Prostate gland (tissue), 2 donors: ENCODE measurements around the gene GPR32. TPM values are rescaled to one million over a fixed set of nuclear protein-coding genes. Genes with fewer than 3 reads are reported as not detected.
"Not testable (repeated sequence)": the region's sequence is repeated elsewhere in the genome, so short reads cannot be mapped to it uniquely, and the experiment has no call there.

Experiments
- DNase-seq: peaks from one replicate; pipeline ENCODE4 v3.0.0-alpha.2; 2019; ENCODE audit warnings: low spot score
- H3K27ac ChIP-seq, 2 donors: fragments of 200-600 bp; sonication (generic); 2 replicates each; pipeline ENCODE4 v1.5.1; 2017 to 2019
- H3K27me3 ChIP-seq: fragments of 200-600 bp; sonication (generic); replicated peaks from 2 replicates; pipeline ENCODE4 v1.5.1; 2019; ENCODE audit not compliant: insufficient read depth
- H3K36me3 ChIP-seq, 2 donors: fragments of 200-600 bp; sonication (generic); 1 replicate in 1 of 2; 2 replicates in 1 of 2; pipeline versions ENCODE4 v1.5.1 to v1.8.1; 2017 to 2019
- H3K4me1 ChIP-seq: fragments of 200-600 bp; sonication (generic); replicated peaks from 2 replicates; pipeline ENCODE4 v1.5.1; 2019
- H3K4me3 ChIP-seq, 2 donors: fragments of 200-600 bp; sonication (generic); 2 replicates each; pipeline ENCODE4 v1.5.1; 2017 to 2019
- H3K9me3 ChIP-seq: fragments of 200-600 bp; sonication (generic); 2 replicates; pipeline ENCODE4 v1.5.1; 2017
- POLR2A ChIP-seq: fragments of 450-650 bp; IDR thresholded peaks from one replicate; pipeline ENCODE4 v1.6.1; 2016; ENCODE audit warnings: antibody characterized with exemption, mild to moderate bottlenecking
- POLR2AphosphoS5 ChIP-seq: sonication (generic); formaldehyde crosslinking; IDR thresholded peaks from one replicate; pipeline ENCODE4 v1.6.1; 2017; ENCODE audit warnings: antibody characterized with exemption
- WGBS: methylation state at CpG from one replicate; pipeline ENCODE4 v1.1.5; 2018; 5-methylcytosine and 5-hydroxymethylcytosine counted together
- intact Hi-C: fragments of 100-400 bp; cut with DNase I; formaldehyde crosslinking; loops from one replicate; pipeline ENCODE4 v1.14.2; 2022
- total RNA-seq, 2 donors: library from RNA; depleted of rRNA; stranded (reverse); fragments of >200 nt; gene quantifications; one replicate each; pipeline ENCODE4 v1.1.0, GENCODE V29; 2016
- TF ChIP-seq, protein P1 (sequence below), 4 experiments: fragments of 200-600 bp in 2 of 4; fragments of 450-650 bp in 2 of 4; sonication (generic) in 2 of 4; IDR thresholded peaks; 1 replicate in 3 of 4; 2 replicates in 1 of 4; pipeline ENCODE4 v1.5.1; 2016 to 2019; ENCODE audit warnings: antibody characterized with exemption in 4 of 4, mild to moderate bottlenecking in 2 of 4, moderate library complexity in 2 of 4

GPR32 gene
- total RNA-seq, 2 donors from 2014 or later: not detected

DNA sequence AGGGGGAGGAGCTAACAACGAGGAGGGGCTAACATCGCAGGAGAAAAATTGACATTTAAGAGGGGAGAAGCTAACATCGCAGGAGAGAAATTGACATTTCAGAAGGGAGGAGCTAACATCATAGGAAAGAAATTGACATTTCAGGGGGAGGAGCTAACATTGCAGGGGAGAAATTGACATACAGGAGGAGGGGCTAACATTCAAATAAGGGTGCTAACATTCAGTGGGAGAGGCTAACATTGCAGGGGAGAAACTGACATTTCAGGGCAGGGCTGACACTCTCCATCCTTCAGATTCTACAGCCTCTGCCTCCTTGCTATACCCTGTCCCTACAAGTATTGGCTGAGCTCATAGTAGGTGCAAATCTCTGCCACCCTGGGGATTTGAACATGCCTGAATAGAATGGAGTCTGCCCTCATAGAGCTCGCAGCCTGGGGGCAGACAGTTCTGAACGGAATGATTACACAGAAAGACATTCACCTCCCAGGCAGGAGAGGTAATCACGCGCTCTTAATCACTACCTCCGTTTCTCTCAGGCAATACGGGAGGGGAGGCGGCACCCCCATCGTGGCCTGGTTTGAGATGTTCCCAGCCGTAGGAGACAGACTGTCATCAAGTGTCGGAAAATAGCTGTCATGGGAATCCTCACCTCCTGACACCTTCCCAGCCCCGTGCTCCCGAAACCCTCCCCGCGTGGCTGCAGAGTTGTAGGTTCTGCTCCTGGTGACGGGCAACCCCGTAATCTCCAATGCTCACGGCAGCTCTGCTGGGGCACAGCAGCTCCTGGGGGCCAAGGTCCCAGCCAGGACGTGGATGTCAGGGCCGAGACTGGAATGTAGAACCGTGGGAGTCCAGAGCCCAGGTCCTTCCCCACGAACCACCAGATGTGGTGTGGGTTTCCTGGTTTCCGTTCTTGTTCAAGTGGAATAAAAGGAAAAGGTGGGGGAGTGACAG is 9.5 kb downstream of the GPR32 start:
- intact Hi-C loops: loop anchor here (5.0 kb wide), 1 partner anchor 242 kb away; no protein-coding TSS in a partner anchor
- TF ChIP-seq POLR2A (no peak), POLR2AphosphoS5 (no peak)
- TF ChIP-seq, protein P1, sequence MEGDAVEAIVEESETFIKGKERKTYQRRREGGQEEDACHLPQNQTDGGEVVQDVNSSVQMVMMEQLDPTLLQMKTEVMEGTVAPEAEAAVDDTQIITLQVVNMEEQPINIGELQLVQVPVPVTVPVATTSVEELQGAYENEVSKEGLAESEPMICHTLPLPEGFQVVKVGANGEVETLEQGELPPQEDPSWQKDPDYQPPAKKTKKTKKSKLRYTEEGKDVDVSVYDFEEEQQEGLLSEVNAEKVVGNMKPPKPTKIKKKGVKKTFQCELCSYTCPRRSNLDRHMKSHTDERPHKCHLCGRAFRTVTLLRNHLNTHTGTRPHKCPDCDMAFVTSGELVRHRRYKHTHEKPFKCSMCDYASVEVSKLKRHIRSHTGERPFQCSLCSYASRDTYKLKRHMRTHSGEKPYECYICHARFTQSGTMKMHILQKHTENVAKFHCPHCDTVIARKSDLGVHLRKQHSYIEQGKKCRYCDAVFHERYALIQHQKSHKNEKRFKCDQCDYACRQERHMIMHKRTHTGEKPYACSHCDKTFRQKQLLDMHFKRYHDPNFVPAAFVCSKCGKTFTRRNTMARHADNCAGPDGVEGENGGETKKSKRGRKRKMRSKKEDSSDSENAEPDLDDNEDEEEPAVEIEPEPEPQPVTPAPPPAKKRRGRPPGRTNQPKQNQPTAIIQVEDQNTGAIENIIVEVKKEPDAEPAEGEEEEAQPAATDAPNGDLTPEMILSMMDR (IDR thresholded peaks at IDR 0.05): no peak
- Histone ChIP-seq H3K4me1 (no peaks in the 10 kb centered on the region), H3K36me3 (no peaks in the 10 kb centered on the region), H3K27me3 (peaks cover 12% of the 10 kb centered on the region), H3K9me3 (no peaks in the 10 kb centered on the region), H3K4me3 (no peak overlapping the region), H3K27ac (no peak overlapping the region)
- 32% methylated on average over 25 of the region's 25 CpGs for WGBS
- DNase-seq: no peak

GRCh38 chr19:50780753-50781435 is 10.6 kb downstream of the GPR32 start:
- intact Hi-C loops: loop anchor here (5.0 kb wide), 1 partner anchor 244 kb away; no protein-coding TSS in a partner anchor
- 63% methylated on average over 16 of the region's 16 CpGs for whole genome bisulfite sequencing
- Histone ChIP-seq H3K27ac (no peak overlapping the region), H3K27me3 (peaks cover 12% of the 10 kb centered on the region), H3K36me3 (no peaks in the 10 kb centered on the region), H3K4me3 (no peak overlapping the region), H3K4me1 (no peaks in the 10 kb centered on the region), H3K9me3 (no peaks in the 10 kb centered on the region)
- DNase-seq: no peak
- TF ChIP-seq POLR2AphosphoS5 (no peak), POLR2A (no peak)
- TF ChIP-seq, protein P1 (IDR thresholded peaks at IDR 0.05): no peak

GRCh38 chr19:50783848-50784152 is 13.5 kb downstream of the GPR32 start:
- DNase-seq, H3K4me1 ChIP-seq, H3K9me3 ChIP-seq, H3K36me3 ChIP-seq, H3K4me3 ChIP-seq, H3K27ac ChIP-seq: not testable (repeated sequence)
- intact Hi-C loops: loop anchor here (2.0 to 5.0 kb wide), 2 partner anchors 246 to 427 kb away; no protein-coding TSS in a partner anchor
- H3K27me3 ChIP-seq: peaks cover 12% of the 10 kb centered on the region
- WGBS: 43% methylated on average over 8 of the region's 8 CpGs

DNA sequence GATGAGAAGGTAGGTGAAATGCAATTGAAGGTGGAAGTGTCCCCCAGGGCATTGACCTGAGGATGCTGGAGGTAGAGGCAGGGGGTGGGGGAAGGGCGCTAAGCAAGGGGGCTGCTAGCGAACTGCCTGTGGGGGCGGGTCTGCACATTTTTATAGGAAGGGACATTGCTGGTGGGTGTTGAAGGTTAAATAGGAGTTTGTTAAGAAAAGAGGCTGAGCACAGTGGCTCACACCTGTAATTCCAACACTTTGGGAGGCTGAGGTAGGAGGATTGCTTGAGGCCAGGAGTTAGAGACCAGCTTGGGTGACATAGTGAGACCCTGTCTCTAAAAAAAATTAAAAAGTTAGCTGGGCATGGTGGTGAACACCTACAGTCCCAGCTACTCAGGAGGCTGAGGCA is 14.4 kb downstream of the GPR32 start:
- TF ChIP-seq POLR2AphosphoS5 (no peak), POLR2A (no peak)
- TF ChIP-seq, protein P1 (IDR thresholded peaks at IDR 0.05): no peak
- no peaks in the 10 kb centered on the region for H3K36me3 ChIP-seq
- intact Hi-C loops: loop anchor here (5.0 kb wide), 1 partner anchor 247 kb away; no protein-coding TSS in a partner anchor

GRCh38 chr19:50785329-50785728 is 15.1 kb downstream of the GPR32 start:
- no peak overlapping the region for H3K27ac ChIP-seq
- no peak overlapping the region for H3K4me3 ChIP-seq
- intact Hi-C loops: no loop called here
- no peaks in the 10 kb centered on the region for H3K4me1 ChIP-seq
- no peaks in the 10 kb centered on the region for H3K36me3 ChIP-seq
- DNase-seq: no peak
- 89% methylated on average over 12 of the region's 12 CpGs for WGBS
- no peaks in the 10 kb centered on the region for H3K9me3 ChIP-seq
- TF ChIP-seq POLR2A: no peak
- no peak for TF ChIP-seq POLR2AphosphoS5
- TF ChIP-seq, protein P1 (IDR thresholded peaks at IDR 0.05): no peak
- peaks cover 4% of the 10 kb centered on the region for H3K27me3 ChIP-seq

More for the DNA sequence above, 14.4 kb downstream of the GPR32 start:
- H3K4me1 ChIP-seq: no peaks in the 10 kb centered on the region
- H3K27me3 ChIP-seq: peaks cover 5% of the 10 kb centered on the region
- DNase-seq: no peak
- H3K27ac ChIP-seq: no peak overlapping the region
- 94% methylated on average over 3 of the region's 3 CpGs for WGBS
- H3K9me3 ChIP-seq: no peaks in the 10 kb centered on the region
- no peak overlapping the region for H3K4me3 ChIP-seq
